Neural crest cell (in vitro differentiated cells): Measurements from ENCODE around the gene ZNF385A. TPM values are rescaled to one million over a fixed set of nuclear protein-coding genes. Genes with fewer than 3 reads are reported as not detected.

Source experiments
- DNase-seq: peaks from one replicate; pipeline ENCODE4 v3.0.0; 2021; ENCODE audit warnings: low read depth, mixed read lengths, low spot score
- H3K27ac Mint-ChIP-seq: one replicate; pipeline ENCODE4 v1.8.0; 2021; ENCODE audit warnings: mild to moderate bottlenecking, mixed read lengths; ENCODE audit not compliant: unreplicated experiment
- H3K27me3 Mint-ChIP-seq: 2 replicates; pipeline ENCODE4 v1.8.0; 2021; ENCODE audit warnings: low read depth, mild to moderate bottlenecking, mixed read lengths
- H3K36me3 Mint-ChIP-seq: 2 replicates; pipeline ENCODE4 v1.8.0; 2021; ENCODE audit warnings: low read depth, mild to moderate bottlenecking, mixed read lengths
- H3K4me1 Mint-ChIP-seq: 2 replicates; pipeline ENCODE4 v1.8.0; 2021; ENCODE audit warnings: mixed read lengths
- H3K4me3 Mint-ChIP-seq: one replicate; pipeline ENCODE4 v1.8.0; 2021; ENCODE audit warnings: mild to moderate bottlenecking, mixed read lengths
- H3K9me3 Mint-ChIP-seq: 2 replicates; pipeline ENCODE4 v1.8.0; 2021; ENCODE audit warnings: mixed read lengths
- CTCF ChIP-seq: fragments of 200-600 bp; sonication (generic); conservative IDR thresholded peaks from 2 replicates; pipeline ENCODE4 v1.5.0; 2021; ENCODE audit warnings: antibody characterized with exemption, mild to moderate bottlenecking
- total RNA-seq: library from RNA; stranded (reverse); gene quantifications from 2 replicates; pipeline ENCODE4 v1.2.1, GENCODE V29; 2021

ZNF385A gene
- total RNA-seq, 1 donor from 2014 or later, result 20.3 TPM

GRCh38 chr12:54428050-54429013 is 43.8 kb upstream of the ZNF385A start:
- no peak for DNase-seq
- Mint-ChIP-seq H3K27ac (no peak overlapping the region), H3K4me1 (no peaks in the 10 kb centered on the region), H3K27me3 (peaks cover 49% of the 10 kb centered on the region), H3K36me3 (no peaks in the 10 kb centered on the region), H3K4me3 (no peak overlapping the region), H3K9me3 (no peaks in the 10 kb centered on the region)
- no peak for TF ChIP-seq CTCF

- TF ChIP-seq CTCF, result no peak
- Mint-ChIP-seq H3K4me1 (no peaks in the 10 kb centered on the region), H3K27me3 (peaks cover 56% of the 10 kb centered on the region), H3K9me3 (no peaks in the 10 kb centered on the region), H3K4me3 (no peak overlapping the region), H3K27ac (no peak overlapping the region), H3K36me3 (no peaks in the 10 kb centered on the region)
- DNase-seq, result no peak
These were observed 42.6 kb upstream of the ZNF385A start for GRCh38 chr12:54427106-54427505.

- Mint-ChIP-seq H3K4me1 (no peaks in the 10 kb centered on the region), H3K36me3 (no peaks in the 10 kb centered on the region), H3K27ac (no peak overlapping the region), H3K4me3 (no peak overlapping the region), H3K27me3 (peaks cover 56% of the 10 kb centered on the region), H3K9me3 (no peaks in the 10 kb centered on the region)
- no peak for TF ChIP-seq CTCF
- no peak for DNase-seq
These were observed 42.2 kb upstream of the ZNF385A start for GRCh38 chr12:54426690-54427089.

- DNase-seq, result no peak
- H3K27me3 Mint-ChIP-seq, result peaks cover 57% of the 10 kb centered on the region
- H3K9me3 Mint-ChIP-seq, result no peaks in the 10 kb centered on the region
- no peak overlapping the region for H3K4me3 Mint-ChIP-seq
- H3K36me3 Mint-ChIP-seq, result no peaks in the 10 kb centered on the region
- peaks cover 2% of the 10 kb centered on the region for H3K4me1 Mint-ChIP-seq
- no peak for TF ChIP-seq CTCF
- H3K27ac Mint-ChIP-seq, result no peak overlapping the region
These were observed 41.2 kb upstream of the ZNF385A start for GRCh38 chr12:54425702-54426101.

- Mint-ChIP-seq H3K4me1 (peaks cover 14% of the 10 kb centered on the region), H3K27ac (no peak overlapping the region), H3K36me3 (no peaks in the 10 kb centered on the region), H3K4me3 (no peak overlapping the region), H3K27me3 (peaks cover 60% of the 10 kb centered on the region), H3K9me3 (no peaks in the 10 kb centered on the region)
- no peak for TF ChIP-seq CTCF
- DNase-seq, result no peak
These were observed 39.7 kb upstream of the ZNF385A start for GRCh38 chr12:54424224-54424623.
